Astrocyte (in vitro differentiated cells and primary cell): ENCODE measurements around the gene LRRC74A. TPM values are rescaled to one million over a fixed set of nuclear protein-coding genes. Genes with fewer than 3 reads are reported as not detected.

ENCODE experiments used
- DNase-seq: peaks from one replicate; pipeline ENCODE4 v3.0.0-alpha.2; 2010; ENCODE audit warnings: low read depth
- FAIRE-seq: peaks from 2 replicates; lab custom pipeline; 2011; peaks lifted over from hg19 to GRCh38; lab: Jason Lieb, UNC
- H2AFZ ChIP-seq: 2 replicates; pipeline ENCODE4 v1.6.0; 2012; ENCODE audit warnings: low read depth, low read length, inconsistent platforms
- H3K27ac ChIP-seq: 2 replicates; pipeline ENCODE4 v1.5.1; 2011; ENCODE audit warnings: low read depth, low read length, inconsistent platforms
- H3K27me3 ChIP-seq: 2 replicates; pipeline ENCODE4 v1.6.0; 2011; ENCODE audit warnings: low read length, inconsistent platforms; ENCODE audit not compliant: insufficient read depth
- H3K36me3 ChIP-seq: 2 replicates; pipeline ENCODE4 v1.5.1; 2011; ENCODE audit warnings: low read length, inconsistent platforms; ENCODE audit not compliant: insufficient read depth
- H3K4me1 ChIP-seq: 2 replicates; pipeline ENCODE4 v1.5.1; 2011; ENCODE audit warnings: low read length, inconsistent platforms; ENCODE audit not compliant: insufficient read depth
- H3K4me2 ChIP-seq: 2 replicates; pipeline ENCODE4 v1.6.0; 2012; ENCODE audit warnings: low read length, inconsistent platforms
- H3K4me3 ChIP-seq: 2 replicates; pipeline ENCODE4 v1.5.1; 2011; ENCODE audit warnings: low read depth, mild to moderate bottlenecking, low read length, inconsistent platforms; ENCODE audit not compliant: insufficient read depth
- H3K79me2 ChIP-seq: 2 replicates; pipeline ENCODE4 v1.6.0; 2012; ENCODE audit warnings: mild to moderate bottlenecking, low read length, inconsistent platforms; ENCODE audit not compliant: insufficient read depth
- H3K9ac ChIP-seq: 2 replicates; pipeline ENCODE4 v1.6.0; 2012; ENCODE audit warnings: mild to moderate bottlenecking, low read length, inconsistent platforms
- H3K9me3 ChIP-seq: 2 replicates; pipeline ENCODE4 v1.5.1; 2012; ENCODE audit warnings: low read depth, mild to moderate bottlenecking, low read length, inconsistent platforms; ENCODE audit not compliant: insufficient read depth
- H4K20me1 ChIP-seq: 2 replicates; pipeline ENCODE4 v1.6.0; 2012; ENCODE audit warnings: low read length, inconsistent platforms; ENCODE audit not compliant: insufficient read depth
- H3K27ac Mint-ChIP-seq: one replicate; pipeline ENCODE4 v1.8.0; 2021; ENCODE audit warnings: mild to moderate bottlenecking, mixed read lengths; ENCODE audit not compliant: unreplicated experiment
- H3K27me3 Mint-ChIP-seq: one replicate; pipeline ENCODE4 v1.8.0; 2021; ENCODE audit warnings: low read depth, mixed read lengths; ENCODE audit not compliant: unreplicated experiment
- H3K36me3 Mint-ChIP-seq: one replicate; pipeline ENCODE4 v1.8.0; 2021; ENCODE audit warnings: low read depth, mixed read lengths; ENCODE audit not compliant: unreplicated experiment
- H3K4me1 Mint-ChIP-seq: one replicate; pipeline ENCODE4 v1.8.0; 2021; ENCODE audit warnings: low read depth, mixed read lengths; ENCODE audit not compliant: unreplicated experiment
- H3K4me3 Mint-ChIP-seq: one replicate; pipeline ENCODE4 v1.8.0; 2021; ENCODE audit warnings: mild to moderate bottlenecking, moderate library complexity, mixed read lengths; ENCODE audit not compliant: unreplicated experiment
- H3K9me3 Mint-ChIP-seq: one replicate; pipeline ENCODE4 v1.8.0; 2021; ENCODE audit warnings: mild to moderate bottlenecking, mixed read lengths; ENCODE audit not compliant: unreplicated experiment
- EZH2 ChIP-seq: IDR thresholded peaks from 2 replicates; pipeline ENCODE4 v1.6.1; 2012; ENCODE audit warnings: mild to moderate bottlenecking, low read length, inconsistent platforms; ENCODE audit not compliant: insufficient read depth
- total RNA-seq: library from RNA; stranded (reverse); gene quantifications from 2 replicates; pipeline ENCODE4 v1.2.1, GENCODE V29; 2021
- TF ChIP-seq, protein P1 (sequence below): IDR thresholded peaks from 2 replicates; pipeline ENCODE4 v1.5.1; 2011; ENCODE audit warnings: low read depth, mild to moderate bottlenecking, inconsistent platforms, low read length, moderate library complexity; ENCODE audit not compliant: insufficient read depth

The LRRC74A gene
- total RNA-seq, 1 donor from 2014 or later: not detected

DNA sequence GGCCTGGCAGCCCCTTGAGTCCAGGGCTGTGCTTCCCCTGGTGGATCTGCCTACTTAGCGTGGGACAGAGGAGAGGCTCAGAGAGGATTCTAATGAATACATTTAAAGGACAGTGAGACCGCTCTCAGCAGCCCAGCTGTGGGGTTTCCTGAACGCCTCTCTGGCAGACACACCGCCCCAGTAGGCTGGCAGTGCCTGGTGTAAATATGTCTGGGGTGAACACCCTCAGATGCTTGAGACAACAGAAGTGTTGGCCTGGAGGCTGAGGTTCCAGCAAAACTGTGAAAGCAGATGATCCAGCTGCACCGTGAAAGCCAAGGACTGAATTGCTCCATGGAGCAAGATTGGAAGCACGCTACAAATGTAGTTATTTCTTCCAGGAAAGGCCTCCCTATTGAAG lies 55.1 kb downstream of the LRRC74A start:
- Histone ChIP-seq H2AFZ (no peak overlapping the region), H3K36me3 (no peaks in the 10 kb centered on the region), H4K20me1 (no peaks in the 10 kb centered on the region), H3K4me3 (no peak overlapping the region), H3K4me2 (no peak overlapping the region), H3K4me1 (no peaks in the 10 kb centered on the region), H3K9ac (no peak overlapping the region), H3K9me3 (no peaks in the 10 kb centered on the region), H3K27ac (no peak overlapping the region), H3K79me2 (no peaks in the 10 kb centered on the region), H3K27me3 (no peaks in the 10 kb centered on the region)
- FAIRE-seq (no peak), DNase-seq (no peak)
- TF ChIP-seq EZH2: no peak
- TF ChIP-seq, protein P1, sequence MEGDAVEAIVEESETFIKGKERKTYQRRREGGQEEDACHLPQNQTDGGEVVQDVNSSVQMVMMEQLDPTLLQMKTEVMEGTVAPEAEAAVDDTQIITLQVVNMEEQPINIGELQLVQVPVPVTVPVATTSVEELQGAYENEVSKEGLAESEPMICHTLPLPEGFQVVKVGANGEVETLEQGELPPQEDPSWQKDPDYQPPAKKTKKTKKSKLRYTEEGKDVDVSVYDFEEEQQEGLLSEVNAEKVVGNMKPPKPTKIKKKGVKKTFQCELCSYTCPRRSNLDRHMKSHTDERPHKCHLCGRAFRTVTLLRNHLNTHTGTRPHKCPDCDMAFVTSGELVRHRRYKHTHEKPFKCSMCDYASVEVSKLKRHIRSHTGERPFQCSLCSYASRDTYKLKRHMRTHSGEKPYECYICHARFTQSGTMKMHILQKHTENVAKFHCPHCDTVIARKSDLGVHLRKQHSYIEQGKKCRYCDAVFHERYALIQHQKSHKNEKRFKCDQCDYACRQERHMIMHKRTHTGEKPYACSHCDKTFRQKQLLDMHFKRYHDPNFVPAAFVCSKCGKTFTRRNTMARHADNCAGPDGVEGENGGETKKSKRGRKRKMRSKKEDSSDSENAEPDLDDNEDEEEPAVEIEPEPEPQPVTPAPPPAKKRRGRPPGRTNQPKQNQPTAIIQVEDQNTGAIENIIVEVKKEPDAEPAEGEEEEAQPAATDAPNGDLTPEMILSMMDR: no peak
- Mint-ChIP-seq H3K4me3 (no peak overlapping the region), H3K4me1 (peaks cover under 1% of the 10 kb centered on the region), H3K27me3 (peaks cover 15% of the 10 kb centered on the region), H3K36me3 (no peaks in the 10 kb centered on the region), H3K27ac (no peak overlapping the region), H3K9me3 (no peaks in the 10 kb centered on the region)

GRCh38 chr14:76882651-76883050 lies 56.4 kb downstream of the LRRC74A start:
- Histone ChIP-seq H4K20me1 (no peaks in the 10 kb centered on the region), H3K27ac (no peak overlapping the region), H3K4me2 (no peak overlapping the region), H3K79me2 (no peaks in the 10 kb centered on the region), H3K27me3 (no peaks in the 10 kb centered on the region), H2AFZ (no peak overlapping the region), H3K4me1 (no peaks in the 10 kb centered on the region), H3K4me3 (no peak overlapping the region), H3K9ac (no peak overlapping the region), H3K9me3 (no peaks in the 10 kb centered on the region), H3K36me3 (no peaks in the 10 kb centered on the region)
- FAIRE-seq (no peak), DNase-seq (no peak)
- Mint-ChIP-seq H3K36me3 (no peaks in the 10 kb centered on the region), H3K4me3 (no peak overlapping the region), H3K4me1 (peaks cover 2% of the 10 kb centered on the region), H3K27ac (no peak overlapping the region), H3K9me3 (peaks cover 2% of the 10 kb centered on the region), H3K27me3 (peaks cover 21% of the 10 kb centered on the region)
- no peak for TF ChIP-seq EZH2
- TF ChIP-seq, protein P1: no peak

- H2AFZ ChIP-seq: no peak overlapping the region
- Mint-ChIP-seq H3K4me1 (peaks cover 2% of the 10 kb centered on the region), H3K36me3 (no peaks in the 10 kb centered on the region), H3K9me3 (peaks cover 2% of the 10 kb centered on the region), H3K4me3 (no peak overlapping the region), H3K27me3 (peaks cover 25% of the 10 kb centered on the region), H3K27ac (peak overlapping the region; percentile 11)
- H4K20me1 ChIP-seq: no peaks in the 10 kb centered on the region
- no peaks in the 10 kb centered on the region for H3K36me3 ChIP-seq
- H3K27ac ChIP-seq: no peak overlapping the region
- no peaks in the 10 kb centered on the region for H3K79me2 ChIP-seq
- no peak for DNase-seq
- TF ChIP-seq EZH2: no peak
- TF ChIP-seq, protein P1: no peak
- FAIRE-seq: no peak
- H3K4me3 ChIP-seq: no peak overlapping the region
- no peak overlapping the region for H3K4me2 ChIP-seq
- H3K9ac ChIP-seq: no peak overlapping the region
- no peaks in the 10 kb centered on the region for H3K4me1 ChIP-seq
- H3K27me3 ChIP-seq: no peaks in the 10 kb centered on the region
- H3K9me3 ChIP-seq: no peaks in the 10 kb centered on the region
These were observed 57.2 kb downstream of the LRRC74A start for GRCh38 chr14:76883447-76883846.
